AG09319 (cell line): Measurements from ENCODE around the gene RPTOR.

Source experiments
- DNase-seq: peaks from one replicate; pipeline ENCODE4 v3.0.0-alpha.2; 2010; ENCODE audit warnings: low read depth; ENCODE audit errors: extremely low read depth
- TF ChIP-seq, protein P1 (sequence below): IDR thresholded peaks from 2 replicates; pipeline ENCODE4 v1.5.1; 2011; ENCODE audit warnings: low read depth, mild to moderate bottlenecking, inconsistent platforms, low read length, moderate library complexity

RPTOR gene

DNA sequence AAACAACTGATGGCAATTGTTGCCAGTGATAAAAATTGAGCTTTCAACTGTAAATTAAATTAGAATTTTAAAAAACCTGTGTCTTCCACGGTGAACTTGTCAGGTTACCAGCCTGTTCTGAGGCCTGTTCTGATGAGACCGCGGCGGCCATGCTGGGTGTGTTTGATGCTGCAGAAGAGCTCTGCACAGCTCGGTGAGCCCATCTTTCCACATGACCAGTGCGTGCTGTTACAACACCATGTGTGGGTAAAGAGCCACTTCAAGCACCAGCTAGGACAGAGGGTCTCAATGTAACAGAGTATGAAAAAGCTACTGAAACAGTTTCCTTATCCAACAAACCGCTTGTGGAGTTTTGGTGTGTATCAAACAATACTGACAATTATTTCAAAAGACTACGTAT lies 48.5 kb downstream of the RPTOR start:
- TF ChIP-seq, protein P1, sequence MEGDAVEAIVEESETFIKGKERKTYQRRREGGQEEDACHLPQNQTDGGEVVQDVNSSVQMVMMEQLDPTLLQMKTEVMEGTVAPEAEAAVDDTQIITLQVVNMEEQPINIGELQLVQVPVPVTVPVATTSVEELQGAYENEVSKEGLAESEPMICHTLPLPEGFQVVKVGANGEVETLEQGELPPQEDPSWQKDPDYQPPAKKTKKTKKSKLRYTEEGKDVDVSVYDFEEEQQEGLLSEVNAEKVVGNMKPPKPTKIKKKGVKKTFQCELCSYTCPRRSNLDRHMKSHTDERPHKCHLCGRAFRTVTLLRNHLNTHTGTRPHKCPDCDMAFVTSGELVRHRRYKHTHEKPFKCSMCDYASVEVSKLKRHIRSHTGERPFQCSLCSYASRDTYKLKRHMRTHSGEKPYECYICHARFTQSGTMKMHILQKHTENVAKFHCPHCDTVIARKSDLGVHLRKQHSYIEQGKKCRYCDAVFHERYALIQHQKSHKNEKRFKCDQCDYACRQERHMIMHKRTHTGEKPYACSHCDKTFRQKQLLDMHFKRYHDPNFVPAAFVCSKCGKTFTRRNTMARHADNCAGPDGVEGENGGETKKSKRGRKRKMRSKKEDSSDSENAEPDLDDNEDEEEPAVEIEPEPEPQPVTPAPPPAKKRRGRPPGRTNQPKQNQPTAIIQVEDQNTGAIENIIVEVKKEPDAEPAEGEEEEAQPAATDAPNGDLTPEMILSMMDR: no peak
- DNase-seq: no peak

DNA sequence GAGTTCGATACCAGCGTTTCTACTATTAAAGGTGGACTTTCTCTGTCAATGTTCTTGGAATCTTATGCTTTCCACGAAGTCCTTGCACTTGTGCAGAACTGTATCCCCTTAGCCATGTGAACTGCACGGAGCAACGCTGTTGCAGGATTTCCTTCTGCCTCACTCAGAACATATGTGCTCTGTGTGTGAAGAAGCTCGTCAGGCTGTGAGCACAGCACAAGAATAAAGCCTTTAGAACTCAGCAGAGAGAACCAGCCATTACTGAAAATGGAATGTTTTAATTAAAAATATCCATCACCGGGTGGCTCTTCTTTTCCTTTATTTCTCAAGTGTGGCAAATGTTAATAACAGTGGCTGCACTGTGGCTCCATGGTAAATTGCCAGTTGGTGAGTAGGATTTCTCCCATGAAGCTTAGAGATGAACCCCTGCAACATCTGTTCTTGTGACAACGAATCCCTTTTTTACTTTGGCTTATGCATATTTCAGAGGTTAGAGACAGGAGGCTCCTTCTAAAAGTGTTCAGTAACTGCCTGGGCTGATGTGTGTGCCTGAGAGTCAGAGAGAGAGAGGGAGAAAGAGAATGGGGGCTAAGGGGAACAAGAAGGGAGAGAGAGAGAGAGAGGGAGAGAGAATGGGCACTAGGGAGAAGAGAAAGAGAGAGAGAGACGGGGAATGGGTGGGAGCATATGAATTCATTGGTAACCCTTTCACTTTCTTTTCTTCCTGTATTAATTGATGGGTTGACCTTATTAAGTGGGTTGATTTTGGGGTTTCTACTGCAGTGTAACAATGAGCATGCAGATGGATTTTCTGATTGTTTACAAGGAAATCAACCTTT lies 50.0 kb downstream of the RPTOR start:
- no peak for DNase-seq
- TF ChIP-seq, protein P1: no peak

DNA sequence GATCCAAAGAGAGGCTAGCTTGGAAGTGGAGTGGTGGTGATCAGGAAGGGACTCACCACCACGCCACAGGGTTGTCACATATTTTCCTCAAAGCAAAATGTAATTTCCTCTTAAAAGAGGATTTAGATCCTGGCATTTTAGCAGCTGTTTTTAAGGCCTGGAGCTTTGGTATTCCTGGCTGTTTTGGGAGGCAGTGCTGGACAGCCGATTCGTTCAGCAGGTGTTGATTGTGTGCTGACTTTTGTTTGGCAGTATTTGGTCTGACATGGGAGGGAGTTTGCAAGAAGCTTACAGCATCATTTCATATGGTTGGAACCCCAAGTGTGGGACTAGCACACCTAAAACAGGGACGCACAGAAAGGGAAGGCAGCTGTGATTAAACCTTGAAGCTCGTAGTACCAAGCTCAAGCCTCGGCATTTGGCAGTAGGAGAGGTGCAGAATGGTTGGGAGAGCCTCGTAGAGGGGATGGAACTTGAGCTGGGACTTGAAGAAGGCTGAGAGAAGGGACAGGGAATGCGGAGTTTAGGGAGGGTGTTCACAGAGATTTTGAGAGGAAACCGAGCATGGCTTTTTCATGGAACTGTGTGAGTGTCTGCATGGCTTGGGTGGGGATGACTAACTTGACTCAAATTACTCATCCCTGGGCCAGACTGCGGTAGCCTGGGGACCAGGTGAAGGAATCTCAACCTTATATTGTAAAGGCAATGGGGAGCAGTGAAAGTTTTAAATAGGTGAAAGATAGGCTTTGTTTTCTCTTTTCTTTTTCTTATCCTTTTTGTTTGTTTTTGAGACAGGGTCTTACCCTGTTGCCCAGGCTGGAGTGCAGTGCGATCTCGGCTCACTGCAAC lies 52.3 kb downstream of the RPTOR start:
- DNase-seq: no peak
- TF ChIP-seq, protein P1: no peak

DNA sequence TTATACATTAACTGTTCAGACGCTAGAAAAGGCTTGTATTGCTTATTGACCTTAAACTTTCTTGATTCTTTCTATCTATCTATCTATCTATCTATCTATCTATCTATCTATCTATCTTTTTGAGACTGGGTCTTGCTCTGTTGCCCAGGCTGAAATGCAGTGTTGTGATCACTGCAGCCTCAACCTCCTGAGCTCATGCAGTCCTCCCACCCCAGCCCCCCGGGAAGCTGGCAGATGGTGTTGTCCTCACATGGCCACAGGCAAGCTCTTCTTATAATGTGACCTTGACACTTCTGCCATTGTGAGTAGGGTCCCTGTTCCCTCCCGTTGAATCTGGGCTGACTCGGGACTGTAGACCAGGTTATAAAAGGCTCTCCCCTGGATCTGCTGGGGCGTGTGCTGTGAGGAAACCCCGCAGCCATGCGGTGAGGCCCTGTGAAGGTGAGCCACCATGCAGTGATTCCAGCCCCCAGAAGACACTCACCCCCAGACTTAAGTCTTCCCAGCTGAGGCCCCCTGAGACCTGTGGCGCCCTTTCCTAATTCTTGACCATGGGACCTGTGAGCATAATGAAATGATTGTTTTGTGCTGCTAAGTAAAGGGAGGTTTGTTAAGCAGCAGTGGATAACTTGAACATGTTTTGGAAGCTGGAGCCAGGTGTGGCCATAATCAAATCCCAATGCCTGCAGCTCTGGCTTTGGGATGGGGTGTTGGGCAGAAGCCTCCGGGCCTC lies 54.3 kb downstream of the RPTOR start:
- DNase-seq: no peak
- TF ChIP-seq, protein P1: no peak

DNA sequence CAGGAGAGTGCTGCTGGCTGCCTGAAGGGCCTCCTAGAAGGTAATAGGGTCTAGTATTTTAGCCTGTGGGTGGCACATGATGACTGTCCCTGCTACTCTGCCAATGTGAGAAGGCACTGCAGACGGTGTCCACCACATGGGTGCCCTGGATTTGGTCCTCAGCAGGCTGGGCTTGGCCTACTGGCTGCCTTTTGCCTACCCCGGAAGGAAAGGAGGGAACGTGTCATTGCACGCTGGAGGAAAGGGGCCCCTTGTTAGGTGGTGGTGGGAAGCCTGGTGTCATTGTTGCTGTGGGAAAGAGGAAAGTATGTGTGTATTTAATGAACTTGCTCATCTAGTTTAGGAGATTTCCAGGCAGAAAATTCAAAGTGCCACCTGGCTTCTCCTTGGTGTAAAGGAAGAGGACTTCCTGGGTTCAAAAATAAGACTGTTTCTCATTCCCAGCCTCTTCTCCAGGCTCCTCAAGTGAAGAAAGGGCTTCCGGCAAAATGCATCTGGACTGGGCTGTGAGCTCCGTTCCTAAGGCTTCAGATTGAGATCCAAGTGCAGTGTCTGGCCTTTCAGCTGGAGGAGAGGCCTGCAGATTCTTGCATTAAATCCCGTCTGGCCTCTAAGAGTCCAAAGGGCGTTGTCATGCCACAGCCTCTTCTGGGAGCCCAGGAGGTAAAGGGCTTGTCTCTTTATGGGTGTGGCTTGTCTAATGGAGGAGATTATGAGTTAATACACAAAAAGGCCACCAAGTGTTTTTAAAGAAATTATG lies 55.1 kb downstream of the RPTOR start:
- no peak for DNase-seq
- TF ChIP-seq, protein P1: no peak

DNA sequence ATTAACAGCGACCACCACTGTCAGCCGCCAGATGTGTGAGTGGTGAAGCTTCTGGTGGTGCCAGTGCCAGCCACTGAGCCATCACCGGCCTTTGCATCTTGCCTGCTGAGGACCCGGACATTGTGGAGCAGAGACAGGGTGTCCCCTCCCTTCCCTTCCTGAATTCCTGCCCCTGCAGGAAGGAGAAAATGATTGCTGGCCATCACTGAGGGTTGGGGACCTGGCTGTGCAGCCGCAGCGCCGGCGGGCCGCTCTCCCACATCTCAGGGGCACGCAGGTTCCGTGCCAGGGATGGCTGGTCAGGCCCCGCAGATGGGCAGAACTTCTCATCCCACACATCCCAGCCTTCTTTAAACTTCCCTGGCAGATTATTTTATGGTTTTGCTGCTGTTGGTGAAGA lies 56.5 kb downstream of the RPTOR start:
- no peak for DNase-seq
- TF ChIP-seq, protein P1: no peak
